HG02884 (cell line): Measurements from ENCODE around the gene KIAA1210.

ENCODE experiments used
- ATAC-seq: cut with Tn5 transposase; IDR thresholded peaks from one replicate; pipeline ENCODE4 v1.9.1; 2021; ENCODE audit warnings: mild to moderate bottlenecking, moderate library complexity; ENCODE audit not compliant: unreplicated experiment

Gene KIAA1210

DNA sequence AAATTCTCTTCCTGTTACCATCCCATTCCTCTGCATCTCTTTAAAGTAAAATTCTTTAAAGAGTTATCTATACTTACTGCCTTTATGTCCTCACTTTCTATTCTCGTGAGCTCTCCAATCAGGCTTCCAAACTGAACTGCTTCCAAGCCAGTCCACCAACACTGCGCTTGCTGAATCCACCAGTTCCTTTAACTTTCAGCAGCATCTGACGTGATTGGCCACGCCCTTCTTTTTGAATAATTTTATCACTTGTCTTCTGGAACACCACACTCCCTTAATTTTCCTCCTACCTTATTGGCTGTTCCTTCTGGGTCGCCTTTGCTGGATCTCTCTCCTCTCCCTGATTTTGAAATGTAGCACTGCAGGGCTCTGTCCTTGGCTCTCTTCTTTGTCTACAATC, at the start of gene KIAA1210:
Gene KIAA1210 (minus strand): TSS at position 163 of the 400 bp plus-strand sequence. CDS start 4,170 bp downstream, outside the sequence.
- ATAC-seq, result no peak

- no peak for ATAC-seq
Observed at GRCh38 chrX:119177278-119177677, 49.7 kb upstream of the KIAA1210 start.

DNA sequence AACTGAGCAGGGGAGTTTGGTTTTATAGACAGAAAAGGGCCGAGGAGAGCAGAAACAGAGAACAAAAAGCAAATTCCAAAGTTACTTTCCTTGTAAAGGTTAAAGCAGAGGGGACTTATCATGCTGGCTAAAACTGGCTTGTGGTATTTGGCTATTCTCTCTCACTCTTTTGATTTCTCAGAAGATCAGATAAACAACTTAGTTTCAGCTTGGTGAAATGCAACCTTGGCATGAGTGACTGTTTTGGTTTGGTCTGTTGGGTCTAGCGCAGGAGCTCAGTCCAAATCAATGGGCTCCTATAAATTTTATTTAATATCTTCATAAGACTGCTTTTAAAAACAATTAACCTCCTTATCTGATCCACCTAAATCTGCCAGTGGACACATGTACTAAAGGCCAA, 47.3 kb upstream of the KIAA1210 start:
- ATAC-seq, result no peak

GRCh38 chrX:119168104-119168503, 40.5 kb upstream of the KIAA1210 start:
- ATAC-seq, result no peak

- no peak for ATAC-seq
Observed at GRCh38 chrX:119158226-119158625, 30.6 kb upstream of the KIAA1210 start.

GRCh38 chrX:119156241-119156640, 28.6 kb upstream of the KIAA1210 start:
- ATAC-seq, result no peak

- no peak for ATAC-seq
Observed at GRCh38 chrX:119155416-119156035, 27.9 kb upstream of the KIAA1210 start.

- no peak for ATAC-seq
Observed at GRCh38 chrX:119151051-119151380, 23.4 kb upstream of the KIAA1210 start.

- no peak for ATAC-seq
Observed at GRCh38 chrX:119150163-119151050, 22.8 kb upstream of the KIAA1210 start.

DNA sequence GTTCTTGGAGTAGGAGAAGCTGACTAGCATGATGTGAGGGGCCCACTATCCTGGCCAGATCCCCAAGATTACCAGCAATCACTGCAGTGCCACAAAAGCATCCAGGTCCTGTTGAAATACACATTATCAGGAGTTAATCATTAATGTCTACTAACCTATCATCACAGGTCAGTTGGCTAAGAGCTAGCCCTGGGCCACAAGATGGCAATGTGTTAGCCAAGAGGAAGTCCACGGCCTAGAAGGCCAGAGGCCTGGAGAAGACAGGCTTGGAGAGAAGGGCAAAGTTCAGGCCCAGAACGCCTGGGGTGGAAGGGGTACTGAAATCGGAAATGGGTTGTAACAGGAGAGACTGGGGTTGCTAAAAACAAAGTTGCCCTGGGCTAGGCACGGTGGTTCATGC, 19.9 kb upstream of the KIAA1210 start:
- ATAC-seq, result no peak

- ATAC-seq, result no peak
Observed at GRCh38 chrX:119145241-119145653, 17.6 kb upstream of the KIAA1210 start.

DNA sequence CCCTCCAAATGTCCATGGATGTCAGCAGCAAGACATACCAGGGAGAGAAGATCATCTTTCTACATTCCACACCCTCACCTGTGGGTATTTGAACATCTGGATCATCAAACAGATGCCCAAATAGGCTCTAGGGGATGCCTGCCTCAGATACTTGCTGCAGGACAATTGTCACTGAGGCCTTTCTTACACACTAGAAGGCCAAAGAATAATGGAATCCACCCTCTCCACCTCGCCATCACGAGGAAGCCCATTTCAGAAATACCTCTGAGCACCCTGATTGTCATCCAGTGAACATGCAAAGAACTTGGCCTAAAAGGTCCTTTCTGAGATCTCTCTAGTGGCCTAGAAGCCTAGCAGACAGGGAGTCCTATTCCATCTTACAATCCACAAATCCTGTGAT, 6.9 kb upstream of the KIAA1210 start:
- ATAC-seq, result no peak

DNA sequence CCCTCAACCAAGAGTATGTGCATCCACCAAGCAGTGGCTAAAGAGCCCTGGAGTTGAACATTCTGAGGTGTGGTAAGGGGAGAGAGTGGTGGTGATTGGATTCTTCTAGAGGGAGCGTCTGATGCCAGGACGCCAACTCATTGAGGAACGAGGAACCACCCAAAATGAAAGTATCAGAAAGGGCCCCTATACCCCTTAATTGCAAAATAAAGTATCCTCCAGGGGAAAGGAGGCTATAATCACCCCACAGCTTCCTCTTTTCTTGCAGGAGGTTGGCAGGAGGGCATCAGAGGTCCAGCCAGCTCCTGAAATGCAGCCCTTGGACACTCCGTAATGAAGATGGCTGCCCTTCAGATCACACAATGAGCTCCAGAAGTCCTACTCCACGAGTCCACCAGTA, 5.3 kb upstream of the KIAA1210 start:
- ATAC-seq, result no peak

DNA sequence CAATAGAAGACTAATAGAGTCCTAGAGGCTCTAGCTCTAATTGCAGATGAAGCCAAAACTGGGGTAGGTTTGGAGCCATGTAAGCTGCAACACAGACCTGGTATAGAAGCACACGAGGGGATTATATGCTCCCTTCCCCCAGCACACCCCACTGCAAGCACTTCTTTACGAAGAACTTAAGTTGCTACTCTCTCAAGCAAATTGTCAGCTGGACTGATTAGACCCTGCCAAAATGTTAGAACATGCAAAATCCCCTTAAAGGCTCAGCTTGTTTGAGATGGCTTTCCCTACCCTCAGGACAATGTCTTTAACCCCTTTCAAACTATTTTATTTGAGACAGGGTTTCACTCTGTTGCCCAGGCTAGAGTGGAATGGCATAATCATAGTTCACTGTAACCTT, 4.7 kb upstream of the KIAA1210 start:
- ATAC-seq, result no peak

GRCh38 chrX:119130911-119131310, 3.3 kb upstream of the KIAA1210 start:
- ATAC-seq, result no peak

- ATAC-seq, result no peak
Observed at GRCh38 chrX:119121341-119121740, 6.3 kb downstream of the KIAA1210 start.

- ATAC-seq, result peak; percentile 73
Observed at GRCh38 chrX:119118780-119119395, 8.7 kb downstream of the KIAA1210 start.

- no peak for ATAC-seq
Observed at GRCh38 chrX:119107206-119107605, 20.4 kb downstream of the KIAA1210 start.

DNA sequence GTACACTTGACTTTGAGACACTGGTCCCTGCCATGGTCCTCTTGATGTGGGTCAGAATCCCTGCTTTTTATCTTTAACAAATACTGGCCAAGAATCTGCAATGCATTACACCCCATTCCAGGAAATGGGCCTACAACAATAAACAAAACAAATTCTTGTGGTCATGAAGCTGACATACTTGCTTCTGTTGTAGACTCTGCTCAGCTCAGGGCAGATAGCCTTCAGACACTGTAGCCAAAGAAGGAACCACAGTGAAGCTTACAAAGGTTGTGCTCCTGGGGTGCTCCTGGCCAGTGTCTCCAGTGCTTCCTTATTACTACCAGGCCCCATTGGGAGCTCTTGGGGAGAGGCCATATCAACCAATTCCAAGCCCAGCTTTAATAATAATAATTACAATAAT, 21.8 kb downstream of the KIAA1210 start:
- no peak for ATAC-seq

DNA sequence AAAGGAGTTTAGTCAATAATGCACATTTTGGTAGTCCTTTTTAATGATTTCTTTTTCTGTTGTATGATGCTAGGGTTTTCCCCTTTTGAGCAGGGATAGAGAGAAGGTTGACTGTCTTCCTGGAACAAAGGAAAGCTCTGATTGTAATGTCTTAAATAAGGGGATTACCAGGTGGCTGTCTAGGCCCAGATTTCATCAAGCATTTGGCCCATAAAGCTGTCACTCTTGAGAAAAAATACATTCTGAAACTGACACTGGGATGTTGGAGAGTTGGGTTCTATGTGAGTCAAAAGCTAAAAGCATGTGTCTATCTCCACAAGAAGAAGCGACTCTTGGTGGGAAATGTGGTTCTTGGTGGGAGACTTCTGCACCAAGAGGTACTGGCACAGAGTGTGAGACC, 26.4 kb downstream of the KIAA1210 start:
- ATAC-seq, result no peak

- ATAC-seq, result no peak
Observed at GRCh38 chrX:119095936-119096335, 31.7 kb downstream of the KIAA1210 start.

DNA sequence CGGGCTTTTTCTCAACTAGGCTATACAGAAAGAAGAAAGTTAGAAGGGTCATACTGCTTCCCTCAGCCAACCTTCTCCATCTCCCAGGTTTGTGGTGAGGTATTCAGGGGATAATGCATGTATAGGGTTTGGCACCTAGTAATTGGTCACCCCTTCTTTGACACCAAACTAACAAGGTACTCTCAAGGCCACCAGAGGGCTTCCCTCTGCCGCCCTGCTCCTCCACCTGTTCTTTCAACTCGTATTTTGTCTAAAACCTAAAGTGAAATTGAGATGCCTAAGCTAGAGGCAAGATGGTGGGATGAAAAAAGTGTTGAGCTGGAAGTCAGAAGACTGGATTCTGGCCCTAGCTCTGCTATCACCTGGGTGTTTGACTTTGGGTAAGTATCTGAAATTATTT, 32.8 kb downstream of the KIAA1210 start:
- ATAC-seq, result no peak
